GM12878 (cell line): ENCODE results near the gene CLRN1. TPM values are rescaled to one million over a fixed set of nuclear protein-coding genes. Genes with fewer than 3 reads are reported as not detected.

Experiments used
- ATAC-seq: fragments of 200-7000 bp; cut with Tn5 transposase; 3 replicates; pipeline ENCODE4 v1.9.1; 2020; ENCODE audit warnings: mild to moderate bottlenecking, moderate library complexity
- BruUV-seq: library from RNA; stranded (reverse); fragments of 400-500 nt; replicated peaks from 2 replicates; lab custom pipeline; 2021; lab: Mats Ljungman, UMichigan
- CTCF ChIA-PET: fragments of 300-600 bp; sonication (Branson Sonifier 250); formaldehyde crosslinking; extraction: SDS; loops from one replicate; lab custom pipeline; 2021; ENCODE audit warnings: inconsistent platforms; lab: Yijun Ruan, JAX
- POLR2A ChIA-PET: fragments of 350-600 bp; formaldehyde crosslinking; extraction: SDS; loops from one replicate; lab custom pipeline; 2021; ENCODE audit warnings: inconsistent platforms; lab: Charles Lee
- RAD21 ChIA-PET: fragments of 300-600 bp; sonication (Branson Sonifier 250); formaldehyde crosslinking; loops from one replicate; lab custom pipeline; 2023; ENCODE audit warnings: antibody characterized with exemption; ENCODE audit not compliant: unreplicated experiment; lab: Charles Lee
- SMC1A ChIA-PET: fragments of 300-600 bp; sonication (Branson Sonifier 250); formaldehyde crosslinking; loops from one replicate; lab custom pipeline; 2023; ENCODE audit not compliant: unreplicated experiment, uncharacterized antibody; lab: Charles Lee
- DNase-seq: peaks from one replicate; pipeline ENCODE4 v3.0.0-alpha.2; 2011; ENCODE audit warnings: low read depth, low spot score
- FAIRE-seq: peaks from 3 replicates; lab custom pipeline; 2011; peaks lifted over from hg19 to GRCh38; lab: Jason Lieb, UNC
- H2AFZ ChIP-seq: 2 replicates; pipeline ENCODE4 v1.6.0; 2011; ENCODE audit warnings: low read depth, low read length, control low read depth; ENCODE audit not compliant: control insufficient read depth
- H3K27ac ChIP-seq: 2 replicates; pipeline ENCODE4 v1.5.1; 2011; ENCODE audit warnings: control low read depth; ENCODE audit not compliant: control insufficient read depth, insufficient read depth
- H3K27me3 ChIP-seq, 2 experiments: replicated peaks in 1 of 2; 2 replicates each; pipeline versions ENCODE4 v1.6.0 to v1.6.1; 2011; ENCODE audit warnings: low read length in 1 of 2; ENCODE audit not compliant: control insufficient read depth in 2 of 2, insufficient read depth in 2 of 2
- H3K36me3 ChIP-seq, 2 experiments: 2 replicates each; pipeline ENCODE4 v1.5.1; 2011; ENCODE audit warnings: low read length in 1 of 2; ENCODE audit not compliant: control insufficient read depth in 2 of 2, insufficient read depth in 2 of 2
- H3K4me1 ChIP-seq: 2 replicates; pipeline ENCODE4 v1.6.1; 2011; ENCODE audit warnings: mild to moderate bottlenecking, low read length, moderate library complexity, mixed read lengths; ENCODE audit not compliant: control insufficient read depth, insufficient read depth
- H3K4me2 ChIP-seq: 2 replicates; pipeline ENCODE4 v1.6.0; 2011; ENCODE audit warnings: control low read depth; ENCODE audit not compliant: control insufficient read depth, insufficient read depth
- H3K4me3 ChIP-seq: fragments of 200-600 bp; sonication (generic); 2 replicates; pipeline ENCODE4 v1.5.1; 2016
- H3K79me2 ChIP-seq: 2 replicates; pipeline ENCODE4 v1.6.0; 2011; ENCODE audit warnings: low read length; ENCODE audit not compliant: control insufficient read depth, insufficient read depth
- H3K9ac ChIP-seq: 2 replicates; pipeline ENCODE4 v1.8.0; 2011; ENCODE audit warnings: low read length, control low read depth, mixed read lengths; ENCODE audit not compliant: control insufficient read depth, insufficient read depth
- H3K9me3 ChIP-seq: replicated peaks from 3 replicates; pipeline ENCODE4 v1.5.1; 2011; ENCODE audit warnings: mild to moderate bottlenecking, low read length; ENCODE audit not compliant: control insufficient read depth, insufficient read depth
- H4K20me1 ChIP-seq: 2 replicates; pipeline ENCODE4 v1.6.0; 2011; ENCODE audit not compliant: control insufficient read depth, insufficient read depth
- BACH1 ChIP-seq: fragments of 450-650 bp; IDR thresholded peaks from 2 replicates; pipeline ENCODE4 v1.6.1; 2017; ENCODE audit warnings: mild to moderate bottlenecking, borderline replicate concordance
- CHD2 ChIP-seq: IDR thresholded peaks from 2 replicates; pipeline ENCODE4 v1.6.1; 2011; ENCODE audit warnings: low read depth, low read length, improper control_type of control experiment, borderline replicate concordance
- EP300 ChIP-seq, 2 experiments: fragments of 150-350 bp in 1 of 2; IDR thresholded peaks; 2 replicates each; pipeline ENCODE4 v1.6.1; 2011 to 2012; ENCODE audit warnings: low read depth in 2 of 2, low read length in 2 of 2, borderline replicate concordance in 1 of 2, improper control_type of control experiment in 1 of 2, inconsistent platforms in 1 of 2; ENCODE audit not compliant: control insufficient read depth in 1 of 2
- KAT2A ChIP-seq: conservative IDR thresholded peaks from 2 replicates; pipeline ENCODE4 v1.6.1; 2011; ENCODE audit warnings: low read depth, low read length; ENCODE audit not compliant: control insufficient read depth
- KDM1A ChIP-seq: fragments of 200-600 bp; sonication (generic); IDR thresholded peaks from 2 replicates; pipeline ENCODE4 v1.6.1; 2016; ENCODE audit warnings: borderline replicate concordance
- PRDM15 ChIP-seq: fragments of 450-650 bp; formaldehyde crosslinking; IDR thresholded peaks from 2 replicates; pipeline ENCODE4 v1.4.0; 2020; ENCODE audit warnings: mild to moderate bottlenecking, moderate library complexity
- RUNX3 ChIP-seq: IDR thresholded peaks from 2 replicates; pipeline ENCODE4 v1.6.1; 2012; ENCODE audit warnings: low read length, inconsistent platforms
- SKIL ChIP-seq: fragments of 450-650 bp; IDR thresholded peaks from 2 replicates; pipeline ENCODE4 v1.6.1; 2017; ENCODE audit warnings: mild to moderate bottlenecking, low read depth, inconsistent platforms; ENCODE audit not compliant: poor library complexity, severe bottlenecking
- SREBF1 ChIP-seq: IDR thresholded peaks from 2 replicates; pipeline ENCODE4 v1.6.1; 2012; ENCODE audit warnings: mild to moderate bottlenecking, low read length
- TARDBP ChIP-seq: IDR thresholded peaks from 2 replicates; pipeline ENCODE4 v1.6.1; 2016; ENCODE audit warnings: borderline replicate concordance
- ZNF622 ChIP-seq: fragments of 450-650 bp; IDR thresholded peaks from 2 replicates; pipeline ENCODE4 v1.6.1; 2017; ENCODE audit warnings: mild to moderate bottlenecking, inconsistent platforms
- WGBS: methylation state at CpG from one replicate; pipeline ENCODE4 v1.1.6; 2016; ENCODE audit warnings: low lambda C conversion rate; ENCODE audit not compliant: insufficient replicate concordance, insufficient coverage; ENCODE audit errors: missing lambda C conversion rate; 5-methylcytosine and 5-hydroxymethylcytosine counted together
- in situ Hi-C: fragments of 300-500 bp; cut with MboI; formaldehyde crosslinking; loops from 9 replicates; pipeline ENCODE4 v1.14.3; 2018; ENCODE audit warnings: mixed read lengths
- intact Hi-C: fragments of 100-400 bp; cut with micrococcal nuclease; formaldehyde crosslinking; loops from one replicate; pipeline ENCODE4 v1.14.2; 2022; ENCODE audit not compliant: unreplicated experiment
- polyA plus RNA-seq, 11 experiments: library from polyadenylated mRNA; depleted of rRNA in 4 of 11; unstranded in 6 of 11; stranded (reverse) in 5 of 11; fragments of >200 nt; fragmentation: Nextera tagmentation in 4 of 11; fragmentation: Illumina TruSeq in 1 of 11; extraction: Ambion mirVana in 4 of 11; extraction: Trizol in 1 of 11; gene quantifications; 1 replicate in 1 of 11; 2 replicates in 10 of 11; pipeline versions ENCODE4 v1.2.1 to v1.2.3, GENCODE V29; 2011 to 2016; ENCODE audit warnings: inconsistent platforms in 2 of 11, missing spikeins in 2 of 11, low read depth in 1 of 11
- total RNA-seq, 4 experiments: library from RNA; depleted of rRNA in 3 of 4; stranded (reverse); fragments of >200 nt in 3 of 4; fragmentation: Illumina TruSeq in 1 of 4; extraction: Trizol in 1 of 4; gene quantifications; 2 replicates each; pipeline versions ENCODE4 v1.2.1 to v1.2.3, GENCODE V29; 2013 to 2021
- TF ChIP-seq, protein P1 (sequence below): IDR thresholded peaks from 2 replicates; pipeline ENCODE4 v1.6.1; 2011; ENCODE audit warnings: borderline replicate concordance, low read depth, mild to moderate bottlenecking, moderate library complexity, low read length; ENCODE audit not compliant: insufficient read depth, poor library complexity, severe bottlenecking
- TF ChIP-seq, protein P2 (sequence below): IDR thresholded peaks from 2 replicates; pipeline ENCODE4 v1.6.1; 2012; ENCODE audit warnings: low read length, inconsistent platforms

CLRN1 gene
- total and polyA plus RNA-seq, 10 of the 15 experiments (the other 5 are each of a cell fraction or from before 2014, with no cell fraction given), result not detected

- TF ChIP-seq PRDM15 (CRISPR knock-in tag) (no peak), SREBF1 (no peak), CHD2 (no peak)
Observed at GRCh38 chr3:150958683-150959082, 13.8 kb downstream of the CLRN1 start (continued).

DNA sequence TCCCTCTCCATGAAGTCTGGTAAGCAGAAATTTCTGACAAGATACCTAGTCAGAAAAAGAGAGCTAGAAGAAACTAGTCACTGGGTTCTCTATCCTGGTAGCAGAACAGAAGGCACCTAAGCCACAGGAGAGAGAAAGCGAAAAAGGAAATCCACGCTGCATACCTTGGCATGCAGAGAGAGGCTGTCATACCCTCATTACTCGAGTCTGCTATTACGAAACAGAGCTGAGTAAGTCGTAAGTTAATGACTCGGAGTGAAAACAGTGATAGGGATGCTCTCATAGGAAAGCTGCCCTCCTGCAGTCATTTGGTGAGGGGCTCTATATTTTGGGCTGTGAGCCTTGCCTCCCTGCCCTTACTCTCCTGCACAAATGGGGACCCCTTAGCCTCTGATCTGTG, 16.2 kb downstream of the CLRN1 start:
- DNase-seq (no peak), ATAC-seq (no peak), FAIRE-seq (no peak)
- Histone ChIP-seq H3K4me2 (no peak overlapping the region), H3K9ac (no peak overlapping the region), H3K27ac (no peak overlapping the region), H4K20me1 (no peaks in the 10 kb centered on the region; the same call in 1 of the 2 replicates), H3K4me3 (no peak overlapping the region), H3K9me3 (no peaks in the 10 kb centered on the region), H3K27me3 (peaks cover 0 to 3% of the 10 kb centered on the region in 2 experiments; a peak in 1 of 4 replicates), H2AFZ (no peak overlapping the region), H3K79me2 (no peaks in the 10 kb centered on the region), H3K36me3 (no peaks in the 10 kb centered on the region), H3K4me1 (no peaks in the 10 kb centered on the region)
- intact Hi-C loops, result no loop called here
- ChIA-PET RAD21 (no interaction called here), CTCF (no interaction called here), SMC1A (no interaction called here), POLR2A (no interaction called here)
- TF ChIP-seq BACH1 (no peak), KDM1A (no peak), RUNX3 (no peak), TARDBP (no peak), SKIL (no peak), KAT2A (no peak), ZNF622 (no peak), EP300 (IDR thresholded peaks at IDR 0.05; ENCODE audit: borderline replicate concordance in 1 of 2, control insufficient read depth in 1 of 2, low read depth in 2 of 2, low read length in 2 of 2) (no peak)
- TF ChIP-seq, protein P1, sequence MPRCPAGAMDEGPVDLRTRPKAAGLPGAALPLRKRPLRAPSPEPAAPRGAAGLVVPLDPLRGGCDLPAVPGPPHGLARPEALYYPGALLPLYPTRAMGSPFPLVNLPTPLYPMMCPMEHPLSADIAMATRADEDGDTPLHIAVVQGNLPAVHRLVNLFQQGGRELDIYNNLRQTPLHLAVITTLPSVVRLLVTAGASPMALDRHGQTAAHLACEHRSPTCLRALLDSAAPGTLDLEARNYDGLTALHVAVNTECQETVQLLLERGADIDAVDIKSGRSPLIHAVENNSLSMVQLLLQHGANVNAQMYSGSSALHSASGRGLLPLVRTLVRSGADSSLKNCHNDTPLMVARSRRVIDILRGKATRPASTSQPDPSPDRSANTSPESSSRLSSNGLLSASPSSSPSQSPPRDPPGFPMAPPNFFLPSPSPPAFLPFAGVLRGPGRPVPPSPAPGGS, result no peak
- TF ChIP-seq, protein P2, sequence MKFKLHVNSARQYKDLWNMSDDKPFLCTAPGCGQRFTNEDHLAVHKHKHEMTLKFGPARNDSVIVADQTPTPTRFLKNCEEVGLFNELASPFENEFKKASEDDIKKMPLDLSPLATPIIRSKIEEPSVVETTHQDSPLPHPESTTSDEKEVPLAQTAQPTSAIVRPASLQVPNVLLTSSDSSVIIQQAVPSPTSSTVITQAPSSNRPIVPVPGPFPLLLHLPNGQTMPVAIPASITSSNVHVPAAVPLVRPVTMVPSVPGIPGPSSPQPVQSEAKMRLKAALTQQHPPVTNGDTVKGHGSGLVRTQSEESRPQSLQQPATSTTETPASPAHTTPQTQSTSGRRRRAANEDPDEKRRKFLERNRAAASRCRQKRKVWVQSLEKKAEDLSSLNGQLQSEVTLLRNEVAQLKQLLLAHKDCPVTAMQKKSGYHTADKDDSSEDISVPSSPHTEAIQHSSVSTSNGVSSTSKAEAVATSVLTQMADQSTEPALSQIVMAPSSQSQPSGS, result no peak
- no TSS peak for BruUV-seq
- WGBS, result 11% methylated on average over 6 of the region's 6 CpGs
- in situ Hi-C loops, result no loop called here
